ENCODE results near the gene SCP2D1. TPM values are rescaled to one million over a fixed set of nuclear protein-coding genes. Genes with fewer than 3 reads are reported as not detected.

The SCP2D1 gene
- total RNA-seq, 4 donors from 2014 or later = not detected

DNA sequence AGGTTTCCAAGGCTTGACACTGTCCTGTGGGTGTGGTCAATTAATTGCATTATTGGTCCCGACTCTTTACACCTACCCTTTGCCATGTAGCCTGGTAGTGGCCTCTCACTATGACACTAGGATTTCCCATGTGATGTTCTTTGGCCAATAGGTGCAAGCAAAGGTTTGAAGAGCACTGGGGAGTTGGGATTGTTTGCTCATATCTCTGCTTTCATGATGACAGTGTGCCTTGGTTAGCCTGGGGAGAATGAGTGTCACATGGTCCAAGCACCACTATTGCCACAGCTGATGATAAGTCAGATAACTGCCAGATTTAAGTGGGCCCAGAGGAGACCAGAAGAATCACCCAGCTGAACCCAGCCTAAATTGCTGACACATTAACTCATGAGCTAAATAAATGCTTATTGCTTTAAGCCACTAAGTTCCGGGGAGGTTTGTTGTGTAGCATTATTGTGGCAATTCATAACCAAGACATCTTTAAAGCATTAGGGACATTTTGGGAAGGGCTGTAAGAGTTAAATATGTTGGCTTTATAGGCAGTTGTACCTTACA lies 17.2 kb upstream of the SCP2D1 start:
- intact Hi-C loops (cut with DNase I) = no loop called here
- H3K36me3 ChIP-seq = no peaks in the 10 kb centered on the region
- peaks cover 4 to 17% (median 5%) of the 10 kb centered on the region in 3 donors for H3K4me1 ChIP-seq
- WGBS, 2 donors = 77 to 86% methylated on average over 2 of the region's 2 CpGs
- no peak for DNase-seq
- no peak overlapping the region for H3K4me3 ChIP-seq
- no peak for TF ChIP-seq POLR2A (IDR thresholded peaks at IDR 0.05)
- TF ChIP-seq, protein P1, sequence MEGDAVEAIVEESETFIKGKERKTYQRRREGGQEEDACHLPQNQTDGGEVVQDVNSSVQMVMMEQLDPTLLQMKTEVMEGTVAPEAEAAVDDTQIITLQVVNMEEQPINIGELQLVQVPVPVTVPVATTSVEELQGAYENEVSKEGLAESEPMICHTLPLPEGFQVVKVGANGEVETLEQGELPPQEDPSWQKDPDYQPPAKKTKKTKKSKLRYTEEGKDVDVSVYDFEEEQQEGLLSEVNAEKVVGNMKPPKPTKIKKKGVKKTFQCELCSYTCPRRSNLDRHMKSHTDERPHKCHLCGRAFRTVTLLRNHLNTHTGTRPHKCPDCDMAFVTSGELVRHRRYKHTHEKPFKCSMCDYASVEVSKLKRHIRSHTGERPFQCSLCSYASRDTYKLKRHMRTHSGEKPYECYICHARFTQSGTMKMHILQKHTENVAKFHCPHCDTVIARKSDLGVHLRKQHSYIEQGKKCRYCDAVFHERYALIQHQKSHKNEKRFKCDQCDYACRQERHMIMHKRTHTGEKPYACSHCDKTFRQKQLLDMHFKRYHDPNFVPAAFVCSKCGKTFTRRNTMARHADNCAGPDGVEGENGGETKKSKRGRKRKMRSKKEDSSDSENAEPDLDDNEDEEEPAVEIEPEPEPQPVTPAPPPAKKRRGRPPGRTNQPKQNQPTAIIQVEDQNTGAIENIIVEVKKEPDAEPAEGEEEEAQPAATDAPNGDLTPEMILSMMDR (IDR thresholded peaks at IDR 0.05) = no peak
- H3K27ac ChIP-seq = no peak overlapping the region
- peaks cover 0 to 4% (median 0%) of the 10 kb centered on the region in 3 donors for H3K9me3 ChIP-seq
- H3K27me3 ChIP-seq = no peaks in the 10 kb centered on the region

DNA sequence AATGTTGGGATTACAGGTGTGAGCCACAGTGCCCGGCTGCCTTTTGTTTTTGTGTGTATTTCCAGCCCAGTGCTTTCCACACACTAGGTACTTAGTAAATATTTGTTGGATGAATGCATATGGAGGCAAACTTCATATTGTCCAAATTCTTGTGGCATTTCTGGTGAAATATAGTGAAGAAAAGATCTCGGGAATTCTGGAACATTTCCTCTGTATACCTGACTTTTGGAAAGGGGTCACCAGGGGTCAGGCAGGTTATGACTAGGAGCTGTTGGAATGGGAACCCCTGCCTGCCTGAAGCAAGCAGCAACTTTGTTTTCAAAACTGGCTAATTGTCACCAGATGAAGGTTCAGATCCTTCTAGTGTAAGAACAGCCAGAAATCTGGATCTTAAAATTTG lies 12.1 kb upstream of the SCP2D1 start:
- peaks cover 0 to 1% (median 0%) of the 10 kb centered on the region in 3 donors for H3K9me3 ChIP-seq
- WGBS, 2 donors = 80 to 92% methylated on average over 2 of the region's 2 CpGs
- intact Hi-C loops (cut with DNase I) = no loop called here
- no peak for TF ChIP-seq POLR2A (IDR thresholded peaks at IDR 0.05)
- TF ChIP-seq, protein P1 (IDR thresholded peaks at IDR 0.05) = no peak
- no peak overlapping the region for H3K27ac ChIP-seq
- no peaks in the 10 kb centered on the region for H3K27me3 ChIP-seq
- no peak for DNase-seq
- H3K4me3 ChIP-seq = no peak overlapping the region
- no peaks in the 10 kb centered on the region for H3K4me1 ChIP-seq
- no peaks in the 10 kb centered on the region for H3K36me3 ChIP-seq

DNA sequence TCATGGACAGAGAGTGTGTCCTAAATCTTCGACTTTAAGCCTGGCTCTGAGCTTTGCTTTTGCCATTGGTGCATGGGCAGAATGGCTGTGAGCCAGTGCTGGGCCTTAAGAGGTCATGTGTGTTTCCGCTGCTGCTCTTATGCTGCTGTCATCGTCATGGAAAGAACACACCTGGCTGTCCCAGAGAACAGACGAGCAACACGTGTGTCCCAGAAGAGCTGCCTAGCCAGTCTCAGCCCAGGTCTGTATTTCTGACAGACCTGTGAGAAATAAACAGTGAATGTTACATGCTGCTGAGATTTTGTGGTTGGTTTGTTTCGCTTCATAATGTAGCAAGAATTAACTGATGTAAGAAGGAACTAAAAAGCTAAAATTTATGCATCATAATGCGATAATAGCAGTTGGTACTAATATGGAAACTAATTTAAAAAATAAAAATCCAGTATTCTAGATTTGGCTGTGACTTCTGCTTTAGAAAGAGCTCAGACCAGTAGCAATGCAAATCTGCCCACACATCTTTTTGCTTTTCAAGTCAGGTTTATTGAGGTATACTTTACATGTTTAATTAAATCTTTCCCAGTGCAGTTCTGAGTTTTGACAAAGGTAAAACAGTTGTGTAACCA lies 11.5 kb upstream of the SCP2D1 start:
- no peak for DNase-seq
- no peaks in the 10 kb centered on the region for H3K36me3 ChIP-seq
- TF ChIP-seq, protein P1 (IDR thresholded peaks at IDR 0.05) = no peak
- TF ChIP-seq POLR2A (IDR thresholded peaks at IDR 0.05) = no peak
- intact Hi-C loops (cut with DNase I) = no loop called here
- 61 to 67% methylated on average over 5 to 7 of the region's 7 CpGs for WGBS, 2 donors
- H3K4me3 ChIP-seq = no peak overlapping the region
- no peaks in the 10 kb centered on the region for H3K9me3 ChIP-seq
- no peaks in the 10 kb centered on the region for H3K27me3 ChIP-seq
- H3K4me1 ChIP-seq = no peaks in the 10 kb centered on the region
- H3K27ac ChIP-seq = no peak overlapping the region

DNA sequence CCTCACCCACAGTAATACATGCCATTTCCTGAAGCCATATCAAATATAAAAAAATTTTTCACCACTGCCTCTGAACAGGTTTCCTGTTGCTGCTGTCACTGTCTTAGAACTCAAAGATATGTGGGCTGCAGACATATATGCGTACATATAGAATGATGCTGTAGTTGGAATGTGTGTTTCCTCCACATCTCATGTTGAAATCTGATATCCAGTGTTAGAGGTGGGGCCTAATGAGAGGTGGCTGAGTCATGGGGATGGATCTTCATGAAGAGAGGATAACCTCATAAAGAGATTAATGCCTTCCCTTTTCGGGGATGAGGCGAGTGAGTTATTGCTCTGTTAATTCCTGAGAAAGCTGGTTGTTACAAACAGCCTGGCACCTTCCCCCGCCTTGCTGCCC lies 7.7 kb upstream of the SCP2D1 start:
- H3K27ac ChIP-seq = no peak overlapping the region
- H3K9me3 ChIP-seq = no peaks in the 10 kb centered on the region
- intact Hi-C loops (cut with DNase I) = no loop called here
- H3K4me1 ChIP-seq = no peaks in the 10 kb centered on the region
- WGBS, 2 donors = 63 to 74% methylated on average over 4 of the region's 4 CpGs
- H3K4me3 ChIP-seq = no peak overlapping the region
- no peaks in the 10 kb centered on the region for H3K27me3 ChIP-seq
- DNase-seq = no peak
- TF ChIP-seq POLR2A (IDR thresholded peaks at IDR 0.05) = no peak
- TF ChIP-seq, protein P1 (IDR thresholded peaks at IDR 0.05) = no peak
- H3K36me3 ChIP-seq = no peaks in the 10 kb centered on the region

DNA sequence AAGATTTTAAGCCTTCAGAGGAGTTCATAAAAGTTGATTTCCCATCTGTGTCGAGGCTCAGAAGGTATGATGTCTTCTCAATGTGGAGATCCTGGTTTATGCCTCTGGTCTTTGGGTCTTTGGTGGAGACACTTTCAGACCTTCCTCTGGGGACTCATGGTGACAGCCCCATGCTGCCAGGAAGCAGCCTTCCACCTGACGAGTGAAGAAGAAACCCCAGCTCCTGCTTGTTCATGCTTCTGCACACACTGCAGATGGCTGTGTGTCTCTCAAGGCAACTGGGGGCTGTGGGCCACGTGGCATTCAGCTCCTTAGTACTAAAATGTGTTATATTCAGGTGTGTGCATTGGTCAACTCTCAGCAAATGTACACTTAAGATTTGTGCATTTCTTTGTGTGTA lies 4.9 kb upstream of the SCP2D1 start:
- intact Hi-C loops (cut with DNase I) = no loop called here
- WGBS, 2 donors = 31 to 50% methylated on average over 2 to 3 of the region's 3 CpGs

More for the DNA sequence above, 4.9 kb upstream of the SCP2D1 start:
- Histone ChIP-seq H3K27me3 (no peaks in the 10 kb centered on the region), H3K27ac (no peak overlapping the region), H3K4me1 (no peaks in the 10 kb centered on the region), H3K36me3 (no peaks in the 10 kb centered on the region), H3K4me3 (no peak overlapping the region), H3K9me3 (no peaks in the 10 kb centered on the region)
- TF ChIP-seq POLR2A (IDR thresholded peaks at IDR 0.05) = no peak
- TF ChIP-seq, protein P1 (IDR thresholded peaks at IDR 0.05) = no peak
- DNase-seq = no peak
